RCC 7860 (cell line): Measurements from ENCODE around the gene CCN2.

Experiments
- DNase-seq: peaks from one replicate; pipeline ENCODE4 v3.0.0-alpha.2; 2015; ENCODE audit warnings: low spot score
- FAIRE-seq: peaks from 2 replicates; lab custom pipeline; 2012; peaks lifted over from hg19 to GRCh38; lab: Jason Lieb, UNC

The CCN2 gene

DNA sequence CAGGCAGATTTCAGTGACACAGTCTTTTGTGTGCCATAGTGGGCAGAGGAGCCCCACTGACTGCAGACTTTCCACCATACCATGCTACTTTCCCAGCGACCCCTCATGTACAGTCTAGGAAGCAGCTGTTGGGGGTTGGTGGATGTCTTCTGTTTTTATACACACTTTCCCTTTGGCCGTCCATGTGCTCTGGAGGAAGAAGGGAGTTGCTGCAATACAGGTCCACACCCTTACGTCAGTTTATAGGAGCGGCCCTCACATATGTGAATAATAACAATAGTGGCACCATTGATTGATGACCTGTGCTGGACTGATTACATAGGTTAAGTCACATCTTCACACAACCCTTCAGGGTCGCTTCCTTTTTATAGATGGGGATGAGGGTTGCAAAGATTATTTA lies 17.5 kb upstream of the CCN2 start:
- DNase-seq: no peak
- no peak for FAIRE-seq

DNA sequence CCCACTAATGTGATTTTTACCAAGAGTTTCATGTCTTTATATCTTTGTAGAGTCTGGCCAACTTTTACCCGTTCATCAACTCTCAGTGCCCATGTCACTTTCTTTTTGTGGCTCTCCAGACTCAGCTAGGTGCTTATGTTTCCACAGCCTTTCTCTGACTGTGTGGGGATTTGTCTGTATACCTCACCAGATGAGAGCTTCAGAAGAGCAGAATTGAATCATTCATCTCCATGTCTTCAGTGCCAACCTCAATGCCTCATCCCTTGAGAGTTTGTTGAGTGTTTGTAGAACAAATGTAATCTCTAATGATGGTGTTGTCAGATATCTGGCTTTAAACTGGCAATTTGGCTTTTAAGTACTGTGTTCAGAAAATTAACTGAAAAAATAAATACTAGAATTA lies 16.8 kb upstream of the CCN2 start:
- FAIRE-seq: no peak
- no peak for DNase-seq

DNA sequence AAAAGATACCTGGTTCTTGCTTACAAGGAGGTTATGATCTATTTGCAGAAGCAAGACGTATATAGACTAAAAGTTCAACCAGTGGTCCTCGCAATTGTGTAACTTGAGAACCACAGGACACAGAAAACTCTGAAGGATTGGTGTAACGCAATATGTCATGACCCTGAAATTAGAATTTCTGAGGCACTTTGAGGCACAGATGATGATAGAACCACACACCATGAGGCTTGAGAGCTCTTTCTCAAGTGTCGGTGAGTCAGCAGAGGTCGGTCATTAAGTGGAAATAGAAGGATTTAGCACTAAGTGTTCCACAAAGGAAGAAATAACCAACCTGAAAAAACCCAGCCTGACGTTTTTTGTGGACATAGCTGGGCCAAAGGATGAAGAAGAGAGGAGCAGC lies 15.3 kb upstream of the CCN2 start:
- DNase-seq (no peak), FAIRE-seq (no peak)

GRCh38 chr6:131963063-131963462 lies 11.9 kb upstream of the CCN2 start:
- FAIRE-seq (no peak), DNase-seq (no peak)

DNA sequence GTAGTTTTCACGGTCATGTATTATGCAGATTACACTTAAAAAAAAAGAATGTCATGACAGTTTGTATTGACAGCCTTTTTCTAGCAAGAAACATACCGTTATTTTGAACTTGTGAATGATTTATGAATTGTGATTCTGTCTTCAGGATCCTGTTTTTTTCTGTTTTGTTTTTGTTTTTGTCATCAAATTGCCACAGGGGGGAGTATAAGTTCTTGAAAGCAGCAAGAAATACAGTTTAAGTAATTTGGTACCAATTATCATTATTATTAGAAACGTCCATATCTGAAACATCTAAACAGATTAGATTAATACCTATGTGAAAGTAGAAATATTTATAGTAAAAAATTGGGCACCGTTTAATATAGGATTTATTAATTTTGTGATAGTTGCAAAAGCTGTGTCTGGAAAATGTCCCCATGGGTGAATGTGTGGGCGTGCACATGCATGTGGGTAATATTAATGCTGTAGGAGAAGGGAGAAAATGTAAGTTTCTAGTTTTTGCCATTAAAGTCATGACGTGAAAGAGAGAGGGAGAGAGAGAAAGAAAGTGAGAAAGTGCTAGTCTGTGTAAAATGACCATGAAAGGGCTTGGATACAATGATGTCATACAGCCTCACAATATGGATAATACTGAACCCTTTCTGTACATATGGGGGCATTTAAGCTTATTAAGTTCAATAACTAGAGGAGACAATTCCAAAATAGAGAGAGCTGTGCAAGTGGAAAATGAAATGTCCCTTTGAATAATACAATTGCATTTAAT lies 9.4 kb upstream of the CCN2 start:
- no peak for FAIRE-seq
- no peak for DNase-seq

- DNase-seq: no peak
- no peak for FAIRE-seq
These were observed 7.6 kb upstream of the CCN2 start for GRCh38 chr6:131958542-131959470.

- no peak for DNase-seq
- FAIRE-seq: no peak
These were observed 6.9 kb upstream of the CCN2 start for GRCh38 chr6:131958095-131958494.

DNA sequence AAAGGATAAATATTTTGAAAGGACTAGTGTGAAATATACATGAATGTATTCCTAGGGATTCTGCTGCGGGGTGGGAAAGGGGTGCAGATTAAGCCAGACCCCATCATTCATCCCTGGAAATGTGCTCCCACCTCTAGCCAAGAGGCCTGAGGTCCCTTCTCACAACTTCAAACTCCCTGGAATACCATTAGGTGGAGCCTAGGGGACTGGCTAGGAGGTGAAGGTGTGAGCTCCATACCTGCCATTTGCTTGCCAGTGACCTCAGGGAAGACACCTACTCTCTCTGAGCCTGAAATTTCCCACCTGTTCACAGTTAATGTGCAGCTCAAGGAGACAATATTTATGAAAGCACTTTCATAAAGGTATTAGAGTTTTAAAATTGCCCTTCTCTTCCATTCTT lies 4.7 kb upstream of the CCN2 start:
- DNase-seq (no peak), FAIRE-seq (no peak)

GRCh38 chr6:131955192-131955591 lies 4.0 kb upstream of the CCN2 start:
- DNase-seq: no peak

GRCh38 chr6:131954775-131955107 lies 3.6 kb upstream of the CCN2 start:
- DNase-seq (peak; percentile 82), FAIRE-seq (peak; percentile 68)

More at GRCh38 chr6:131955192-131955591, 4.0 kb upstream of the CCN2 start:
- FAIRE-seq: no peak

- no peak for FAIRE-seq
- peak; percentile 16 for DNase-seq
These were observed 3.0 kb upstream of the CCN2 start for GRCh38 chr6:131954059-131954774.

GRCh38 chr6:131952886-131953509 lies 1.8 kb upstream of the CCN2 start:
- DNase-seq: no peak
- no peak for FAIRE-seq

DNA sequence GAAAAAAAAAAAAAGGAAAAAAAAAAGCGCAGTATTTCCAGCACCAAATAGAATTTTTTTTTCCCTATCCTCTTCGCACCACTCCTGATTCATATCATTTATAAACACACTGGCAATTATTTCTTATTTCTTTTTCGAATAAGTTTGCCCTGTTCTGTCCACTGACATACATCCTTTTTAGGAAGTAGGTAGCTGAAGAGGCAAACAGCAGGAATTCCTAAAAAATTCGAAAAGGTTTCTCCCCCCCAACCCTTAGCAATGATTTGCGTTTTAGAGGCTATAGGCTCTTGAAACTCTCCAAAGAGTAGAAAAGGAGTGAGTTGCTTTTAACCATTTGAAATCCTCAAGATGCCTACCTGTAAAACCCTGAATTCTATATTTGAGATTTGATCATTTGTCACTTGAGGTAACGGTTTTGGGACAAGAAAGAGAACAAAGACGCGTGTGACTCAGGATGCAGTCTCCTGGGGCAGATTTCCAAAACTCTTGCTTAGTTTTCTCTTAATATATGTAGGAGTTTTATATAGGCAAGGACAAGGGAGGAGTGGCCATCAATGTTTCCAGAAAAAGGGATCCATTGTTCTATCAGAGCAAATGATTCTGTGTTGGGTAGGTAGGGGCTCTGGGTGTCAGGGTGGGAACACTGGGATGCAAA lies 531 bp upstream of the CCN2 start:
- no peak for FAIRE-seq
- DNase-seq: no peak

DNA sequence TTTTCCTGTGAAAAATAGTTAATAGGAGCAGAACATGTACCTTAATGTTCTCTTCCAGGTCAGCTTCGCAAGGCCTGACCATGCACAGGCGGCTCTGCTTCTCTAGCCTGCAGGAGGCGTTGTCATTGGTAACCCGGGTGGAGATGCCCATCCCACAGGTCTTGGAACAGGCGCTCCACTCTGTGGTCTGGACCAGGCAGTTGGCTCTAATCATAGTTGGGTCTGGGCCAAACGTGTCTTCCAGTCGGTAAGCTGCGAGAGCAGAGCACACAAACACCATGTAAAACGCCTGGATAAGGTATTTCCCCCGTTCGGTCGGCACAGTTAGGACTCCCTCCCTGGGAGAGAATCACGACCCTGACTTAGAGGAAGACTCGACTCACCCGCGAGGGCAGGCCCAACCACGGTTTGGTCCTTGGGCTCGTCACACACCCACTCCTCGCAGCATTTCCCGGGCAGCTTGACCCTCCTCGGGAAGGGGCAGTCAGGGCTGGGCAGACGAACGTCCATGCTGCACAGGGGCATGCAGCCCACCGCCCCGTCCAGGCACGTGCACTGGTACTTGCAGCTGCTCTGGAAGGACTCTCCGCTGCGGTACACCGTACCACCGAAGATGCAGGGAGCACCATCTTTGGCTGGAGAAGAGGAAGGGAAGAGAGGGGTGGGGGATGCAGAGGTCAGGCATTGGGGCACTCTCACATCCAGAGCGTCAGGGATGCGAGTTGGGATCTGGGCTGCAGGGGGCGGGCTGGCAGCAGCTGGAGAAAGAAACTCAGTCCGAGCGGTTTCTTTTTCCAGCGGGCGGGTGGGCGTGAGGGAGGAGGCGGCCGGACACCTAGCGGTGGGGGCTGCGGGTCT lies 1.0 kb downstream of the CCN2 start:
- DNase-seq (peak; percentile 82), FAIRE-seq (peak; percentile 57)

DNA sequence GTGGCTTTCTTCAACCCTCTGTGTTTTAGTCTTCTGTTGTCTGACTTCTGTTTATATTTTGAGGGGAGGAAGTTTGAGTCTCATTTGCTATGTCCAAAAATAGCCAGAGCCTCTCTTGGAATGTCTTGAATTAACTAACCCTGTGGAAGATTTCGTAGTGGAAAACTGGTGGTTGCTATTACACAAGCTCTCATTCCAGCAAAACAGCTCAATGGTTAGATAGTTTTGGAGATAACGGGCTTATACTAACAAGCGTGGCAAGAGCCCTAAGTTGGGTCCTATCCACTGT lies 1.6 kb downstream of the CCN2 start:
- no peak for FAIRE-seq
- no peak for DNase-seq

DNA sequence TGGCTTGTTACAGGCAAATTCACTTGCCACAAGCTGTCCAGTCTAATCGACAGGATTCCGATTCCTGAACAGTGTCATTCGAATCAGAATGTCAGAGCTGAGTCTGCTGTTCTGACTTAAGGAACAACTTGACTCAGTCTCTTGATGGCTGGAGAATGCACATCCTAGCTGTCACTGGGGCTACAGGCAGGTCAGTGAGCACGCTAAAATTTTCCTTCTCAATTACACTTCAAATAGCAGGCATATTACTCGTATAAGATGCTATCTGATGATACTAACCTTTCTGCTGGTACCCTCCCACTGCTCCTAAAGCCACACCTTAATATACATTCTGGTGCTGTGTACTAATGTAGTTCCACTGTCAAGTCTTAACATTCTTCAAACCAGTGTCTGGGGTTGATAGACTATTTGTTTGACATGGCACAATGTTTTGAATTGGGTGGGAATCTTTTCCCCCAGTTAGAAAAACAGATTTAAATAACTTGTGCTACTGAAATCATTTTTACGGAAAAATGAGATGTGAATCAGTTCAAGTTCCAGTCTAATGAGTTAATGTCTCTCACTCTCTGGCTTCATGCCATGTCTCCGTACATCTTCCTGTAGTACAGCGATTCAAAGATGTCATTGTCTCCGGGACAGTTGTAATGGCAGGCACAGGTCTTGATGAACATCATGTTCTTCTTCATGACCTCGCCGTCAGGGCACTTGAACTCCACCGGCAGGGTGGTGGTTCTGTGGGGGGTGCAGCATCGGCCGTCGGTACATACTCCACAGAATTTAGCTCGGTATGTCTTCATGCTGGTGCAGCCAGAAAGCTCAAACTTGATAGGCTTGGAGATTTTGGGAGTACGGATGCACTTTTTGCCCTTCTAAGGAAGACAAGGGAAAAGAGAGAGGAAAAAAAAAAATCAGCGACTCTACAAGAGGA lies 2.2 kb downstream of the CCN2 start:
- FAIRE-seq (no peak), DNase-seq (peak; percentile 40)

DNA sequence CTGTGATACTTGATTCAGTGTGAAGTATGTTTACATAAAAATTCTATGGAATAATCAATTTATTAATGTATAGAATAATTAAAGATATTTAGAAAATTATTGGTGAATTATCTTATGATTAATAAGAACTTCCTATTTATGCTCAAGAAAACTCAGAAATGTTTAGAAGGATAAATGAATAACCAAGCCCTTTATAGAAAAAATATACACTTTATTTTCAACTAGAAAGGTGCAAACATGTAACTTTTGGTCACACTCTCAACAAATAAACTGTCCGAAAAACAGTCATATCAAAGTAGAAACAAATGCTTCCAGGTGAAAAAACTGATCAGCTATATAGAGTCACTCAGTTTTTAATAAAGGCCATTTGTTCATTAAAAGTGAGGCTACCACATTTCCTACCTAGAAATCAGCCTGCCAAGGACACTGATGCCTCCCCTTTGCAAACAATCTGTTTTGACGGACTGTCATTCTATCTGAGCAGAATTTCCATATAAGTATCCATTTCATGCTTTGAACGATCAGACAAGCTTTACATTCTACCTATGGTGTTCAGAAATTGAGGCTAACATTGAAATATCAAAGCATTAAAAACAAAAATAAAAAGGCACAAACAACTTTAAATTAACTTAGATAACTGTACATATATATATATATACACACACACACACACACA lies 3.0 kb downstream of the CCN2 start:
- no peak for DNase-seq
- FAIRE-seq: no peak
